Peyer's patch (tissue), 4 donors: ENCODE data around the gene EFCAB7. TPM values are rescaled to one million over a fixed set of nuclear protein-coding genes. Genes with fewer than 3 reads are reported as not detected.

ENCODE experiments used
- DNase-seq, 3 donors: peaks; one replicate each; pipeline ENCODE4 v3.0.0-alpha.2; 2017 to 2019
- H3K27ac ChIP-seq, 4 donors: fragments of 200-600 bp; sonication (generic); one replicate each; pipeline ENCODE4 v1.5.1; 2016 to 2019
- H3K27me3 ChIP-seq, 2 donors: fragments of 200-600 bp; sonication (generic); one replicate each; pipeline ENCODE4 v1.5.1; 2019
- H3K36me3 ChIP-seq, 3 donors: fragments of 200-600 bp; sonication (generic); one replicate each; pipeline ENCODE4 v1.5.1; 2016 to 2019
- H3K4me1 ChIP-seq, 4 donors: fragments of 200-600 bp; sonication (generic); one replicate each; pipeline ENCODE4 v1.5.1; 2016 to 2019
- H3K4me3 ChIP-seq, 4 donors: fragments of 200-600 bp; sonication (generic); 1 replicate in 3 of 4; 2 replicates in 1 of 4; pipeline ENCODE4 v1.5.1; 2016 to 2019; ENCODE audit warnings: mild to moderate bottlenecking in 1 of 4
- H3K9me3 ChIP-seq, 4 donors: fragments of 200-600 bp; sonication (generic); one replicate each; pipeline ENCODE4 v1.5.1; 2016 to 2019; ENCODE audit warnings: mild to moderate bottlenecking in 1 of 4
- POLR2A ChIP-seq, 2 donors: fragments of 450-650 bp; IDR thresholded peaks; one replicate each; pipeline ENCODE4 v1.5.1; 2017; ENCODE audit warnings: antibody characterized with exemption in 2 of 2, mild to moderate bottlenecking in 2 of 2, moderate library complexity in 2 of 2
- total RNA-seq, 4 donors: library from RNA; depleted of rRNA; stranded (reverse); fragments of >200 nt; gene quantifications; one replicate each; pipeline ENCODE4 v1.1.0, GENCODE V29; 2016
- TF ChIP-seq, protein P1 (sequence below), 6 experiments: fragments of 450-650 bp in 4 of 6; fragments of 200-600 bp in 2 of 6; sonication (generic) in 1 of 6; IDR thresholded peaks; one replicate each; pipeline ENCODE4 v1.5.1; 2017 to 2019; ENCODE audit warnings: antibody characterized with exemption in 6 of 6, mild to moderate bottlenecking in 3 of 6, moderate library complexity in 1 of 6

The EFCAB7 gene
- total RNA-seq, 4 donors from 2014 or later = 2.1 to 10.7 (median 5.3) TPM

GRCh38 chr1:63516629-63517028 lies 6.7 kb upstream of the EFCAB7 start:
- Histone ChIP-seq H3K27ac (no peak overlapping the region), H3K4me3 (no peak overlapping the region), H3K36me3 (no peaks in the 10 kb centered on the region), H3K4me1 (no peaks in the 10 kb centered on the region), H3K27me3 (no peaks in the 10 kb centered on the region), H3K9me3 (no peaks in the 10 kb centered on the region)
- TF ChIP-seq POLR2A (IDR thresholded peaks at IDR 0.05) = no peak
- TF ChIP-seq, protein P1, sequence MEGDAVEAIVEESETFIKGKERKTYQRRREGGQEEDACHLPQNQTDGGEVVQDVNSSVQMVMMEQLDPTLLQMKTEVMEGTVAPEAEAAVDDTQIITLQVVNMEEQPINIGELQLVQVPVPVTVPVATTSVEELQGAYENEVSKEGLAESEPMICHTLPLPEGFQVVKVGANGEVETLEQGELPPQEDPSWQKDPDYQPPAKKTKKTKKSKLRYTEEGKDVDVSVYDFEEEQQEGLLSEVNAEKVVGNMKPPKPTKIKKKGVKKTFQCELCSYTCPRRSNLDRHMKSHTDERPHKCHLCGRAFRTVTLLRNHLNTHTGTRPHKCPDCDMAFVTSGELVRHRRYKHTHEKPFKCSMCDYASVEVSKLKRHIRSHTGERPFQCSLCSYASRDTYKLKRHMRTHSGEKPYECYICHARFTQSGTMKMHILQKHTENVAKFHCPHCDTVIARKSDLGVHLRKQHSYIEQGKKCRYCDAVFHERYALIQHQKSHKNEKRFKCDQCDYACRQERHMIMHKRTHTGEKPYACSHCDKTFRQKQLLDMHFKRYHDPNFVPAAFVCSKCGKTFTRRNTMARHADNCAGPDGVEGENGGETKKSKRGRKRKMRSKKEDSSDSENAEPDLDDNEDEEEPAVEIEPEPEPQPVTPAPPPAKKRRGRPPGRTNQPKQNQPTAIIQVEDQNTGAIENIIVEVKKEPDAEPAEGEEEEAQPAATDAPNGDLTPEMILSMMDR (IDR thresholded peaks at IDR 0.05) = no peak
- DNase-seq = no peak

DNA sequence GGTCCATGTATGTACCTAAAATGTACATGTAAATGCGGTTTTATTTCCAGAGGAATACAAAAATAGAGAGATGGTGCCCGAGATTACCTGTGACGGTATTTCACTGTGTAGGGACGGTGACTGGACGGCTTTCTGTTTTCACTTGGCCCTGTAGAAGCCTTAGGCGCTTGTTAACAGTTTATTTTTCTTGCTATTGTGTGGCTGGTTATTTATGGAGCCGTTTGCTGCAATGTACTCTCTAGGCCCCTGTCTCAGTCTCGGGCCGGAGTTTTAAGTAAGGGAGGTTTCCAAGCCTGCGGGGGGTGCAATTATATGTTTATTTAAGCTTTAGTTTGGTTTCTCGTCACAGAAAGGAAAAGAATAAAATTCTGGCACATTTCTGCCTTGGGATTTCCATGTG lies 413 bp downstream of the EFCAB7 start:
- Histone ChIP-seq H3K36me3 (no peaks in the 10 kb centered on the region), H3K9me3 (no peaks in the 10 kb centered on the region), H3K27me3 (no peaks in the 10 kb centered on the region), H3K4me3 (peak overlapping the region; percentile 50 to 78 (median 61)), H3K4me1 (peaks cover 0 to 15% (median 4%) of the 10 kb centered on the region in 4 donors), H3K27ac (peak overlapping the region; percentile 76 to 94 (median 87))
- DNase-seq = no peak
- no peak for TF ChIP-seq POLR2A (IDR thresholded peaks at IDR 0.05)
- TF ChIP-seq, protein P1 (IDR thresholded peaks at IDR 0.05) = no peak

GRCh38 chr1:63524201-63524600 lies 876 bp downstream of the EFCAB7 start:
- Histone ChIP-seq H3K4me3 (peak overlapping the region in 3 of 4 donors; percentile 50 to 78 (median 66)), H3K27me3 (no peaks in the 10 kb centered on the region), H3K27ac (peak overlapping the region in 3 of 4 donors; percentile 76 to 90 (median 84)), H3K4me1 (peaks cover 0 to 15% (median 4%) of the 10 kb centered on the region in 4 donors), H3K36me3 (no peaks in the 10 kb centered on the region), H3K9me3 (no peaks in the 10 kb centered on the region)
- TF ChIP-seq, protein P1 (IDR thresholded peaks at IDR 0.05) = no peak
- no peak for TF ChIP-seq POLR2A (IDR thresholded peaks at IDR 0.05)
- DNase-seq = no peak

DNA sequence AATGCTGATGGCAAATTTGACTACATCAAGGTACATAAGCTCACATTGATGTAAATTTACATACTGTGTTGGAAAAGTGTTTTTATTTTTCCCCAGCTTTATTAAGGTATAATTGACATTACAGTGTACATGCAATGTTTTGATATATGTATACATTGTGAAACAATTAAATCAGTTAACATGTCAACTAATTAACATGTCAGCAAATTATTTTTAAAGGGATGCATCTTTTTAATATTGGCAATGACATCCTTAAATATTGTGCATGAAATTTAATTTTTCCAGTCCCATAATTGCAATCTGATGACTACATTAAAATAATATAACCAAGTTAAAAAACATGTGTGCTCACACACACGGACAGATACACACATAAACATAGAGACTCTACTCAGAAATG lies 9.4 kb downstream of the EFCAB7 start:
- Histone ChIP-seq H3K36me3 (peaks cover 0 to 9% (median 0%) of the 10 kb centered on the region in 3 donors), H3K4me3 (no peak overlapping the region), H3K4me1 (no peaks in the 10 kb centered on the region), H3K27ac (no peak overlapping the region), H3K9me3 (no peaks in the 10 kb centered on the region), H3K27me3 (no peaks in the 10 kb centered on the region)
- DNase-seq = no peak
- no peak for TF ChIP-seq POLR2A (IDR thresholded peaks at IDR 0.05)
- TF ChIP-seq, protein P1 (IDR thresholded peaks at IDR 0.05) = no peak

- no peak for DNase-seq
- H3K36me3 ChIP-seq = peaks cover 0 to 9% (median 0%) of the 10 kb centered on the region in 3 donors
Observed at GRCh38 chr1:63533931-63534330, 10.6 kb downstream of the EFCAB7 start.

More at GRCh38 chr1:63533931-63534330, 10.6 kb downstream of the EFCAB7 start:
- Histone ChIP-seq H3K4me1 (no peaks in the 10 kb centered on the region), H3K4me3 (no peak overlapping the region), H3K27ac (no peak overlapping the region), H3K27me3 (no peaks in the 10 kb centered on the region), H3K9me3 (no peaks in the 10 kb centered on the region)
- TF ChIP-seq, protein P1 (IDR thresholded peaks at IDR 0.05) = no peak
- TF ChIP-seq POLR2A (IDR thresholded peaks at IDR 0.05) = no peak
